ENCODE results near the gene PCSK6. TPM values are rescaled to one million over a fixed set of nuclear protein-coding genes. Genes with fewer than 3 reads are reported as not detected.

Gene PCSK6
- total RNA-seq, 1 donor from 2014 or later: 1.1 TPM

GRCh38 chr15:101439920-101440319 is 49.6 kb downstream of the PCSK6 start:
- CTCF ChIA-PET: no interaction called here

GRCh38 chr15:101439285-101439919 is 50.1 kb downstream of the PCSK6 start:
- DNase-seq (no peak), ATAC-seq (ENCODE audit: low read depth) (no peak)
- intact Hi-C loops (cut with micrococcal nuclease): no loop called here
- Mint-ChIP-seq H3K9me3 (no peaks in the 10 kb centered on the region), H3K27ac (no peak overlapping the region), H3K36me3 (ENCODE audit: low read depth) (no peaks in the 10 kb centered on the region), H3K4me3 (no peak overlapping the region), H3K27me3 (peaks cover 2% of the 10 kb centered on the region), H3K4me1 (peaks cover 3% of the 10 kb centered on the region)
- POLR2A ChIA-PET: no interaction called here
- TF ChIP-seq CTCF (IDR thresholded peaks at IDR 0.05): no peak
- CTCF ChIA-PET: no interaction called here

More at GRCh38 chr15:101439920-101440319, 49.6 kb downstream of the PCSK6 start:
- Mint-ChIP-seq H3K27me3 (peaks cover 2% of the 10 kb centered on the region), H3K4me3 (no peak overlapping the region), H3K27ac (no peak overlapping the region), H3K9me3 (no peaks in the 10 kb centered on the region), H3K36me3 (ENCODE audit: low read depth) (no peaks in the 10 kb centered on the region), H3K4me1 (peaks cover 3% of the 10 kb centered on the region)
- ATAC-seq (ENCODE audit: low read depth): no peak
- DNase-seq: no peak
- no peak for TF ChIP-seq CTCF (IDR thresholded peaks at IDR 0.05)
- POLR2A ChIA-PET: no interaction called here
- intact Hi-C loops (cut with micrococcal nuclease): no loop called here

- ChIA-PET CTCF (no interaction called here), POLR2A (no interaction called here)
- no peak for DNase-seq
- peaks cover 3% of the 10 kb centered on the region for H3K4me1 Mint-ChIP-seq
- intact Hi-C loops (cut with micrococcal nuclease): no loop called here
- no peak overlapping the region for H3K4me3 Mint-ChIP-seq
- H3K9me3 Mint-ChIP-seq: no peaks in the 10 kb centered on the region
- no peaks in the 10 kb centered on the region for H3K36me3 Mint-ChIP-seq (ENCODE audit: low read depth)
- peaks cover 6% of the 10 kb centered on the region for H3K27me3 Mint-ChIP-seq
- H3K27ac Mint-ChIP-seq: no peak overlapping the region
- ATAC-seq (ENCODE audit: low read depth): no peak
- TF ChIP-seq CTCF (IDR thresholded peaks at IDR 0.05): no peak
These were observed 50.8 kb downstream of the PCSK6 start for GRCh38 chr15:101438482-101439284.

GRCh38 chr15:101437618-101438481 is 51.7 kb downstream of the PCSK6 start:
- ChIA-PET CTCF (no interaction called here), POLR2A (no interaction called here)
- no peak overlapping the region for H3K4me3 Mint-ChIP-seq
- no peak for TF ChIP-seq CTCF (IDR thresholded peaks at IDR 0.05)
- intact Hi-C loops (cut with micrococcal nuclease): no loop called here
- no peak for DNase-seq
- no peak overlapping the region for H3K27ac Mint-ChIP-seq
- ATAC-seq (ENCODE audit: low read depth): no peak
- peaks cover 9% of the 10 kb centered on the region for H3K27me3 Mint-ChIP-seq
- H3K9me3 Mint-ChIP-seq: no peaks in the 10 kb centered on the region
- H3K4me1 Mint-ChIP-seq: peaks cover 3% of the 10 kb centered on the region
- H3K36me3 Mint-ChIP-seq (ENCODE audit: low read depth): no peaks in the 10 kb centered on the region

- no peak for TF ChIP-seq CTCF (IDR thresholded peaks at IDR 0.05)
- peaks cover 8% of the 10 kb centered on the region for H3K27me3 Mint-ChIP-seq
- no peak overlapping the region for H3K27ac Mint-ChIP-seq
- ChIA-PET POLR2A (no interaction called here), CTCF (no interaction called here)
- H3K4me1 Mint-ChIP-seq: peaks cover 3% of the 10 kb centered on the region
- DNase-seq (no peak), ATAC-seq (ENCODE audit: low read depth) (no peak)
- no peak overlapping the region for H3K4me3 Mint-ChIP-seq
- H3K9me3 Mint-ChIP-seq: no peaks in the 10 kb centered on the region
- H3K36me3 Mint-ChIP-seq (ENCODE audit: low read depth): no peaks in the 10 kb centered on the region
- intact Hi-C loops (cut with micrococcal nuclease): no loop called here
These were observed 52.3 kb downstream of the PCSK6 start for GRCh38 chr15:101437209-101437608.

Measured in activated B cell treated with CpG ODN at 0.5 μM for 24 hours (primary cell).